Muscle layer of duodenum (tissue), 2 donors: ENCODE measurements around the gene COL5A1.

Experiments used
- H3K27ac ChIP-seq: one replicate; pipeline ENCODE4 v1.7.0; 2013; ENCODE audit warnings: mild to moderate bottlenecking, low read length
- H3K27me3 ChIP-seq: one replicate; pipeline ENCODE4 v1.7.0; 2013; ENCODE audit warnings: low read depth, mild to moderate bottlenecking, control low read depth, low read length
- H3K36me3 ChIP-seq, 2 donors: one replicate each; pipeline ENCODE4 v1.7.0; 2013; ENCODE audit warnings: low read length in 2 of 2, control low read depth in 1 of 2, mild to moderate bottlenecking in 1 of 2; ENCODE audit not compliant: insufficient read depth in 2 of 2, control insufficient read depth in 1 of 2
- H3K4me1 ChIP-seq, 2 donors: one replicate each; pipeline ENCODE4 v1.7.0; 2013; ENCODE audit warnings: low read length in 2 of 2, mild to moderate bottlenecking in 2 of 2, control low read depth in 1 of 2, moderate library complexity in 1 of 2; ENCODE audit not compliant: insufficient read depth in 2 of 2, control insufficient read depth in 1 of 2
- H3K4me3 ChIP-seq, 2 donors: one replicate each; pipeline ENCODE4 v1.7.0; 2013; ENCODE audit warnings: low read length in 2 of 2, low read depth in 1 of 2, mild to moderate bottlenecking in 1 of 2
- H3K9me3 ChIP-seq, 2 donors: one replicate each; pipeline ENCODE4 v1.7.0; 2013; ENCODE audit warnings: low read length in 2 of 2, control low read depth in 1 of 2, mild to moderate bottlenecking in 1 of 2; ENCODE audit not compliant: control insufficient read depth in 1 of 2
- donor health status: healthy.

COL5A1 gene

GRCh38 chr9:134693011-134693410, 51.4 kb downstream of the COL5A1 start:
- Histone ChIP-seq H3K27ac (no peak overlapping the region), H3K9me3 (no peaks in the 10 kb centered on the region), H3K27me3 (no peaks in the 10 kb centered on the region), H3K4me1 (peaks cover 0 to 27% of the 10 kb centered on the region in 2 donors), H3K36me3 (peaks cover 0 to 6% of the 10 kb centered on the region in 2 donors), H3K4me3 (no peak overlapping the region)

- no peaks in the 10 kb centered on the region for H3K9me3 ChIP-seq
- H3K27ac ChIP-seq: no peak overlapping the region
Measured at GRCh38 chr9:134693641-134694367, 52.2 kb downstream of the COL5A1 start.

GRCh38 chr9:134694368-134694665, 52.7 kb downstream of the COL5A1 start:
- H3K4me3 ChIP-seq: no peak overlapping the region
- H3K9me3 ChIP-seq: no peaks in the 10 kb centered on the region
- no peak overlapping the region for H3K27ac ChIP-seq
- peaks cover 0 to 36% of the 10 kb centered on the region in 2 donors for H3K4me1 ChIP-seq
- H3K27me3 ChIP-seq: no peaks in the 10 kb centered on the region
- peaks cover 0 to 6% of the 10 kb centered on the region in 2 donors for H3K36me3 ChIP-seq

More at GRCh38 chr9:134693641-134694367, 52.2 kb downstream of the COL5A1 start:
- Histone ChIP-seq H3K4me3 (no peak overlapping the region), H3K36me3 (peaks cover 0 to 6% of the 10 kb centered on the region in 2 donors), H3K4me1 (peaks cover 0 to 35% of the 10 kb centered on the region in 2 donors), H3K27me3 (no peaks in the 10 kb centered on the region)

- H3K27me3 ChIP-seq: no peaks in the 10 kb centered on the region
- no peaks in the 10 kb centered on the region for H3K9me3 ChIP-seq
- peaks cover 0 to 6% of the 10 kb centered on the region in 2 donors for H3K36me3 ChIP-seq
- H3K27ac ChIP-seq: no peak overlapping the region
- no peak overlapping the region for H3K4me3 ChIP-seq
- H3K4me1 ChIP-seq: peaks cover 0 to 32% of the 10 kb centered on the region in 2 donors
Measured at GRCh38 chr9:134694714-134695113, 53.1 kb downstream of the COL5A1 start.

GRCh38 chr9:134695144-134695543, 53.5 kb downstream of the COL5A1 start:
- H3K9me3 ChIP-seq: no peaks in the 10 kb centered on the region
- no peak overlapping the region for H3K27ac ChIP-seq
- H3K36me3 ChIP-seq: peaks cover 0 to 10% of the 10 kb centered on the region in 2 donors
- peaks cover 0 to 28% of the 10 kb centered on the region in 2 donors for H3K4me1 ChIP-seq
- no peaks in the 10 kb centered on the region for H3K27me3 ChIP-seq
- no peak overlapping the region for H3K4me3 ChIP-seq

- Histone ChIP-seq H3K27me3 (no peaks in the 10 kb centered on the region), H3K36me3 (peaks cover 0 to 17% of the 10 kb centered on the region in 2 donors), H3K9me3 (no peaks in the 10 kb centered on the region), H3K4me3 (no peak overlapping the region), H3K27ac (no peak overlapping the region), H3K4me1 (peaks cover 0 to 19% of the 10 kb centered on the region in 2 donors)
Measured at GRCh38 chr9:134696433-134696832, 54.8 kb downstream of the COL5A1 start.

GRCh38 chr9:134698111-134698510, 56.5 kb downstream of the COL5A1 start:
- H3K9me3 ChIP-seq: no peaks in the 10 kb centered on the region
- peaks cover 0 to 23% of the 10 kb centered on the region in 2 donors for H3K4me1 ChIP-seq
- H3K36me3 ChIP-seq: peaks cover 0 to 27% of the 10 kb centered on the region in 2 donors
- H3K4me3 ChIP-seq: no peak overlapping the region
- H3K27me3 ChIP-seq: no peaks in the 10 kb centered on the region
- no peak overlapping the region for H3K27ac ChIP-seq

GRCh38 chr9:134698587-134699342, 57.2 kb downstream of the COL5A1 start:
- Histone ChIP-seq H3K36me3 (peaks cover 0 to 27% of the 10 kb centered on the region in 2 donors), H3K4me1 (peaks cover 0 to 26% of the 10 kb centered on the region in 2 donors), H3K27me3 (no peaks in the 10 kb centered on the region), H3K27ac (no peak overlapping the region), H3K9me3 (no peaks in the 10 kb centered on the region), H3K4me3 (no peak overlapping the region)

- Histone ChIP-seq H3K4me3 (no peak overlapping the region), H3K27me3 (no peaks in the 10 kb centered on the region), H3K36me3 (peaks cover 0 to 27% of the 10 kb centered on the region in 2 donors), H3K9me3 (no peaks in the 10 kb centered on the region), H3K4me1 (peaks cover 0 to 32% of the 10 kb centered on the region in 2 donors), H3K27ac (no peak overlapping the region)
Measured at GRCh38 chr9:134699343-134699740, 57.7 kb downstream of the COL5A1 start.

GRCh38 chr9:134700636-134701350, 59.2 kb downstream of the COL5A1 start:
- Histone ChIP-seq H3K9me3 (no peaks in the 10 kb centered on the region), H3K27ac (no peak overlapping the region), H3K36me3 (peaks cover 0 to 27% of the 10 kb centered on the region in 2 donors), H3K4me3 (no peak overlapping the region), H3K4me1 (peaks cover 5 to 40% of the 10 kb centered on the region in 2 donors), H3K27me3 (no peaks in the 10 kb centered on the region)

- Histone ChIP-seq H3K27ac (no peak overlapping the region), H3K4me1 (peaks cover 10 to 49% of the 10 kb centered on the region in 2 donors), H3K4me3 (no peak overlapping the region), H3K9me3 (no peaks in the 10 kb centered on the region), H3K27me3 (no peaks in the 10 kb centered on the region), H3K36me3 (peaks cover 0 to 27% of the 10 kb centered on the region in 2 donors)
Measured at GRCh38 chr9:134701581-134702259, 60.1 kb downstream of the COL5A1 start.
